Transverse colon (tissue), 4 donors: Measurements from ENCODE around the gene ABAT. TPM values are rescaled to one million over a fixed set of nuclear protein-coding genes. Genes with fewer than 3 reads are reported as not detected.

ENCODE experiments used
- DNase-seq: peaks from one replicate; pipeline ENCODE4 v3.0.0-alpha.2; 2019
- H3K27ac ChIP-seq, 4 donors: fragments of 200-600 bp; sonication (generic); 2 replicates each; pipeline ENCODE4 v1.5.1; 2016 to 2018; ENCODE audit warnings: inconsistent platforms in 4 of 4
- H3K27me3 ChIP-seq: fragments of 200-600 bp; sonication (generic); 2 replicates; pipeline ENCODE4 v1.5.1; 2017; ENCODE audit warnings: inconsistent platforms
- H3K36me3 ChIP-seq, 4 donors: fragments of 200-600 bp; sonication (generic); 2 replicates each; pipeline ENCODE4 v1.5.1; 2017 to 2019; ENCODE audit warnings: inconsistent platforms in 4 of 4
- H3K4me1 ChIP-seq, 4 donors: fragments of 200-600 bp; sonication (generic); 2 replicates each; pipeline ENCODE4 v1.5.1; 2017 to 2020; ENCODE audit warnings: inconsistent platforms in 4 of 4
- H3K4me3 ChIP-seq, 4 donors: fragments of 200-600 bp; sonication (generic); 1 replicate in 1 of 4; 2 replicates in 3 of 4; pipeline versions ENCODE4 v1.5.1 to v1.6.1; 2017 to 2019; ENCODE audit warnings: inconsistent platforms in 4 of 4
- H3K9me3 ChIP-seq, 2 donors: fragments of 200-600 bp; sonication (generic); 2 replicates each; pipeline ENCODE4 v1.5.1; 2017 to 2019; ENCODE audit warnings: inconsistent platforms in 2 of 2
- CTCF ChIP-seq, 5 experiments: fragments of 200-600 bp in 3 of 5; fragments of 450-650 bp in 2 of 5; sonication (generic) in 3 of 5; IDR thresholded peaks; 1 replicate in 2 of 5; 2 replicates in 3 of 5; pipeline ENCODE4 v1.5.1; 2016 to 2017; ENCODE audit warnings: antibody characterized with exemption in 5 of 5, inconsistent platforms in 3 of 5, mild to moderate bottlenecking in 2 of 5, moderate library complexity in 1 of 5
- EP300 ChIP-seq: sonication (generic); formaldehyde crosslinking; IDR thresholded peaks from one replicate; pipeline ENCODE4 v1.6.1; 2017; ENCODE audit warnings: antibody characterized with exemption, low read depth
- POLR2A ChIP-seq: fragments of 450-650 bp; IDR thresholded peaks from one replicate; pipeline ENCODE4 v1.6.1; 2016; ENCODE audit warnings: antibody characterized with exemption, mild to moderate bottlenecking, moderate library complexity
- POLR2AphosphoS5 ChIP-seq, 3 donors: sonication (generic); formaldehyde crosslinking; IDR thresholded peaks; one replicate each; pipeline ENCODE4 v1.6.1; 2016; ENCODE audit warnings: antibody characterized with exemption in 3 of 3
- WGBS, 2 donors: methylation state at CpG; one replicate each; pipeline ENCODE4 v1.1.5; 2018; ENCODE audit warnings: low coverage in 1 of 2; 5-methylcytosine and 5-hydroxymethylcytosine counted together
- in situ Hi-C, 4 donors: fragments of 200-750 bp; cut with MboI; loops; one replicate each; pipeline versions ENCODE4 v1.15.0 to v1.15.1; 2017; ENCODE audit warnings: low sequenced_read_pairs in 3 of 4, low pct_ligation_motif_present in 1 of 4, low pct_unique_long_range_greater_than_20kb in 1 of 4
- intact Hi-C: fragments of 100-400 bp; cut with DNase I; formaldehyde crosslinking; loops from one replicate; pipeline ENCODE4 v1.15.1; 2023; ENCODE audit warnings: low total_unique reads
- total RNA-seq, 4 donors: library from RNA; depleted of rRNA; stranded (reverse); fragments of >200 nt; gene quantifications; one replicate each; pipeline ENCODE4 v1.1.0, GENCODE V29; 2016

The ABAT gene
- total RNA-seq, 4 donors from 2014 or later: 15.7 to 35.2 (median 21.7) TPM

- TF ChIP-seq CTCF (IDR thresholded peaks at IDR 0.05): no peak
- no peak for TF ChIP-seq POLR2AphosphoS5 (IDR thresholded peaks at IDR 0.05)
- no peak for TF ChIP-seq POLR2A
- TF ChIP-seq EP300: no peak
- H3K27me3 ChIP-seq: no peaks in the 10 kb centered on the region
- no peak for DNase-seq
- intact Hi-C loops: no loop called here
- no peak overlapping the region for H3K4me3 ChIP-seq
- no peak overlapping the region for H3K27ac ChIP-seq
- peaks cover 0 to 6% of the 10 kb centered on the region in 2 donors for H3K9me3 ChIP-seq
- 64 to 81% methylated on average over 4 to 14 of the region's 14 CpGs for WGBS, 2 donors
- in situ Hi-C loops: no loop called here
- no peaks in the 10 kb centered on the region for H3K4me1 ChIP-seq
- no peaks in the 10 kb centered on the region for H3K36me3 ChIP-seq
Observed at GRCh38 chr16:8714807-8715206, 40.4 kb downstream of the ABAT start.

- in situ Hi-C loops: no loop called here
- Histone ChIP-seq H3K27ac (no peak overlapping the region), H3K36me3 (no peaks in the 10 kb centered on the region), H3K4me3 (no peak overlapping the region), H3K27me3 (no peaks in the 10 kb centered on the region), H3K4me1 (peaks cover 0 to under 1% (median under 1%) of the 10 kb centered on the region in 4 donors), H3K9me3 (peaks cover 0 to 6% of the 10 kb centered on the region in 2 donors)
- intact Hi-C loops: no loop called here
- no peak for DNase-seq
- WGBS, 2 donors: 91% methylated on average over 4 to 6 of the region's 6 CpGs
- TF ChIP-seq POLR2A (no peak), CTCF (IDR thresholded peaks at IDR 0.05) (no peak), EP300 (no peak), POLR2AphosphoS5 (IDR thresholded peaks at IDR 0.05) (no peak)
Observed at GRCh38 chr16:8716052-8716451, 41.6 kb downstream of the ABAT start.

GRCh38 chr16:8716592-8716991 lies 42.2 kb downstream of the ABAT start:
- DNase-seq: no peak
- TF ChIP-seq CTCF (IDR thresholded peaks at IDR 0.05) (no peak), POLR2A (no peak), EP300 (no peak), POLR2AphosphoS5 (IDR thresholded peaks at IDR 0.05) (no peak)
- Histone ChIP-seq H3K27ac (no peak overlapping the region), H3K27me3 (no peaks in the 10 kb centered on the region), H3K36me3 (no peaks in the 10 kb centered on the region), H3K9me3 (peaks cover 0 to 6% of the 10 kb centered on the region in 2 donors), H3K4me3 (no peak overlapping the region), H3K4me1 (peaks cover 0 to 6% (median 2%) of the 10 kb centered on the region in 4 donors)
- 83 to 96% methylated on average over 5 to 10 of the region's 10 CpGs for WGBS, 2 donors
- in situ Hi-C loops (no loop called here), intact Hi-C loops (no loop called here)

GRCh38 chr16:8717469-8717868 lies 43.1 kb downstream of the ABAT start:
- 90 to 93% methylated on average over 2 of the region's 2 CpGs for WGBS, 2 donors
- DNase-seq: no peak
- Histone ChIP-seq H3K27me3 (no peaks in the 10 kb centered on the region), H3K27ac (no peak overlapping the region), H3K9me3 (peaks cover 0 to 6% of the 10 kb centered on the region in 2 donors), H3K4me3 (no peak overlapping the region), H3K4me1 (peaks cover 0 to 7% (median 3%) of the 10 kb centered on the region in 4 donors), H3K36me3 (no peaks in the 10 kb centered on the region)
- in situ Hi-C loops: no loop called here
- no peak for TF ChIP-seq EP300
- TF ChIP-seq POLR2AphosphoS5 (IDR thresholded peaks at IDR 0.05): no peak
- no peak for TF ChIP-seq CTCF (IDR thresholded peaks at IDR 0.05)
- TF ChIP-seq POLR2A: no peak
- intact Hi-C loops: no loop called here
